Stimulated activated CD4-positive, alpha-beta T cell treated with anti-CD3 and anti-CD28 coated beads, Interleukin-4, amount 100 ng/mL, for 1 hour (primary cell): ENCODE data around the gene SPINT4.
A peak's percentile ranks its signal among the peaks of the same experiment; 100 is the strongest.

ENCODE experiments used
- DNase-seq: peaks from one replicate; pipeline ENCODE4 v3.0.0-alpha.2; 2020

SPINT4 gene

GRCh38 chr20:45765980-45766379, 43.8 kb downstream of the SPINT4 start:
- no peak for DNase-seq

- no peak for DNase-seq
These were observed 46.3 kb downstream of the SPINT4 start for GRCh38 chr20:45768479-45768878.

DNA sequence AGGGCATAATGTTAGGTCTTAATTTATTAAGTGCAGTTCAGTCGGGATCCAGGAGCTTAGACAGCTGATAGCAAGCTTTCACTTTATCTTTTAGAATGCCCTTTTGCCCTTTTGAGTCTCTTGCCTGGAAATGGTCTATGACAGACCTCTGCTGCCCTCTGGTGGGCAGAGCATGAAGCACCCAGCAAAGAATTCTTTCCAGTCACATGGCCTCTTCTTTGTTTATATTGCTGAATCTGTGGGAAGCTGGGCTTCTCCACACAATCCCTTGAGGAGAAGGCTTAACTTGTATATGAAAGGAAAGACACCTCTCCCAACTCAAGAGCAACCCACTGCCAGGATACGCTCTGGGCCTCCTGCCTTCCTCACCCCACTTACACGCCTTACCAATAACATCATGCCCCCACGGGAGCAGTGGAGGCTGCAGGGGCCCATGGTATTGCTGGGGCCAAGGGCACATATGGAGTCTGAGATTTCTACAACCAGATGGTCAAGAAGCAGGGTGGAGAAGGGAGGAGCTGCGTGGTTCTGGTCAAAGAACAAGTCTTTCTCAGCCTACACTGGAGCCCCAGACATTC, 49.1 kb downstream of the SPINT4 start:
- peak; percentile 77 for DNase-seq

GRCh38 chr20:45772693-45773092, 50.5 kb downstream of the SPINT4 start:
- DNase-seq, result no peak

GRCh38 chr20:45774945-45775344, 52.8 kb downstream of the SPINT4 start:
- DNase-seq, result no peak

GRCh38 chr20:45775411-45775810, 53.3 kb downstream of the SPINT4 start:
- no peak for DNase-seq
